NB4 (cell line): ENCODE results near the gene CLASRP.

Experiments
- CTCF ChIP-seq: IDR thresholded peaks from one replicate; pipeline ENCODE4 v1.5.1; 2012; ENCODE audit warnings: low read depth, low read length
- MAX ChIP-seq: IDR thresholded peaks from 2 replicates; pipeline ENCODE4 v1.6.1; 2011; ENCODE audit warnings: low read depth, low read length
- MYC ChIP-seq: IDR thresholded peaks from 2 replicates; pipeline ENCODE4 v1.6.1; 2011; ENCODE audit warnings: low read depth, low read length
- POLR2A ChIP-seq: IDR thresholded peaks from 2 replicates; pipeline ENCODE4 v1.6.1; 2011; ENCODE audit warnings: mild to moderate bottlenecking; ENCODE audit not compliant: insufficient read length; ENCODE audit errors: extremely low read depth

GRCh38 chr19:45058622-45059159 lies 19.8 kb downstream of the CLASRP start:
- TF ChIP-seq POLR2A (no peak), CTCF (no peak), MAX (no peak), MYC (no peak)
